Neural progenitor cell (in vitro differentiated cells): ENCODE results near the gene PPP1R8. TPM values are rescaled to one million over a fixed set of nuclear protein-coding genes. Genes with fewer than 3 reads are reported as not detected.
"Not testable (repeated sequence)": the region's sequence is repeated elsewhere in the genome, so short reads cannot be mapped to it uniquely, and the experiment has no call there.

Experiments used
- DNase-seq: peaks from one replicate; pipeline ENCODE4 v3.0.0-alpha.2; 2016; ENCODE audit warnings: low spot score
- H2AFZ ChIP-seq: fragments of 200-600 bp; sonication (generic); replicated peaks from 2 replicates; pipeline ENCODE4 v1.6.1; 2016; ENCODE audit warnings: antibody characterized with exemption
- H3F3A ChIP-seq: fragments of 200-600 bp; sonication (generic); 2 replicates; pipeline ENCODE4 v1.6.1; 2016; ENCODE audit warnings: antibody characterized with exemption, low read depth
- H3K27ac ChIP-seq: fragments of 200-600 bp; sonication (generic); 2 replicates; pipeline ENCODE4 v1.5.1; 2016; ENCODE audit warnings: mild to moderate bottlenecking
- H3K27me3 ChIP-seq: fragments of 200-600 bp; sonication (generic); 2 replicates; pipeline ENCODE4 v1.6.1; 2016; ENCODE audit warnings: mild to moderate bottlenecking, moderate library complexity
- H3K36me3 ChIP-seq: fragments of 200-600 bp; sonication (generic); 2 replicates; pipeline ENCODE4 v1.5.1; 2016
- H3K4me1 ChIP-seq: fragments of 200-600 bp; sonication (generic); 2 replicates; pipeline ENCODE4 v1.6.1; 2016; ENCODE audit warnings: mixed run types
- H3K4me2 ChIP-seq: fragments of 200-600 bp; sonication (generic); 2 replicates; pipeline ENCODE4 v1.6.1; 2016
- H3K4me3 ChIP-seq: fragments of 200-600 bp; sonication (generic); 2 replicates; pipeline ENCODE4 v1.5.1; 2016
- H3K79me2 ChIP-seq: fragments of 200-600 bp; sonication (generic); 2 replicates; pipeline ENCODE4 v1.6.1; 2016; ENCODE audit warnings: low read depth
- H3K9ac ChIP-seq: fragments of 200-600 bp; sonication (generic); 2 replicates; pipeline ENCODE4 v1.6.1; 2016
- H3K9me3 ChIP-seq: fragments of 200-600 bp; sonication (generic); 2 replicates; pipeline ENCODE4 v1.5.1; 2016; ENCODE audit warnings: low read depth
- H4K20me1 ChIP-seq: fragments of 200-600 bp; sonication (generic); 2 replicates; pipeline ENCODE4 v1.6.1; 2016; ENCODE audit warnings: low read depth
- H3K27ac Mint-ChIP-seq: 3 replicates; pipeline ENCODE4 v1.8.0; 2021; ENCODE audit warnings: mixed read lengths
- H3K27me3 Mint-ChIP-seq: 2 replicates; pipeline ENCODE4 v1.8.0; 2022; ENCODE audit warnings: low read depth, mild to moderate bottlenecking, inconsistent platforms, moderate library complexity, mixed read lengths; ENCODE audit not compliant: insufficient read depth
- H3K36me3 Mint-ChIP-seq: 3 replicates; pipeline ENCODE4 v1.8.0; 2021; ENCODE audit warnings: mixed read lengths
- H3K4me1 Mint-ChIP-seq: 3 replicates; pipeline ENCODE4 v1.8.0; 2021; ENCODE audit warnings: mixed read lengths
- H3K4me3 Mint-ChIP-seq: 3 replicates; pipeline ENCODE4 v1.8.0; 2021; ENCODE audit warnings: mild to moderate bottlenecking, moderate library complexity, mixed read lengths
- H3K9me3 Mint-ChIP-seq: 3 replicates; pipeline ENCODE4 v1.8.0; 2020; ENCODE audit warnings: mixed read lengths
- EZH2 ChIP-seq: fragments of 200-600 bp; sonication (generic); IDR thresholded peaks from 2 replicates; pipeline ENCODE4 v1.6.1; 2017; ENCODE audit warnings: antibody characterized with exemption, mild to moderate bottlenecking, moderate library complexity
- EZH2phosphoT487 ChIP-seq: fragments of 200-600 bp; sonication (generic); IDR thresholded peaks from 2 replicates; pipeline ENCODE4 v1.6.1; 2017; ENCODE audit warnings: antibody characterized with exemption
- total RNA-seq: library from RNA; depleted of rRNA; stranded (reverse); fragments of >200 nt; gene quantifications from 2 replicates; pipeline ENCODE4 v1.2.3, GENCODE V29; 2015; ENCODE audit warnings: low replicate concordance
- TF ChIP-seq, protein P1 (sequence below): fragments of 200-600 bp; sonication (generic); IDR thresholded peaks from 2 replicates; pipeline ENCODE4 v1.5.1; 2017; ENCODE audit warnings: antibody characterized with exemption, mild to moderate bottlenecking

Gene PPP1R8
- total RNA-seq, 1 donor from 2014 or later, result 61.2 TPM

GRCh38 chr1:27868932-27869718 lies 38.5 kb downstream of the PPP1R8 start:
- H3K4me2 ChIP-seq, result no peak overlapping the region
- no peaks in the 10 kb centered on the region for H3K4me1 ChIP-seq
- H3K9ac ChIP-seq, result no peak overlapping the region
- no peaks in the 10 kb centered on the region for H3K9me3 ChIP-seq
- peaks cover 16% of the 10 kb centered on the region for H3K27me3 Mint-ChIP-seq
- peaks cover 7% of the 10 kb centered on the region for H3K4me1 Mint-ChIP-seq
- H3K4me3 ChIP-seq, result no peak overlapping the region
- H2AFZ ChIP-seq, result peak overlapping the region; percentile 72
- TF ChIP-seq, protein P1, sequence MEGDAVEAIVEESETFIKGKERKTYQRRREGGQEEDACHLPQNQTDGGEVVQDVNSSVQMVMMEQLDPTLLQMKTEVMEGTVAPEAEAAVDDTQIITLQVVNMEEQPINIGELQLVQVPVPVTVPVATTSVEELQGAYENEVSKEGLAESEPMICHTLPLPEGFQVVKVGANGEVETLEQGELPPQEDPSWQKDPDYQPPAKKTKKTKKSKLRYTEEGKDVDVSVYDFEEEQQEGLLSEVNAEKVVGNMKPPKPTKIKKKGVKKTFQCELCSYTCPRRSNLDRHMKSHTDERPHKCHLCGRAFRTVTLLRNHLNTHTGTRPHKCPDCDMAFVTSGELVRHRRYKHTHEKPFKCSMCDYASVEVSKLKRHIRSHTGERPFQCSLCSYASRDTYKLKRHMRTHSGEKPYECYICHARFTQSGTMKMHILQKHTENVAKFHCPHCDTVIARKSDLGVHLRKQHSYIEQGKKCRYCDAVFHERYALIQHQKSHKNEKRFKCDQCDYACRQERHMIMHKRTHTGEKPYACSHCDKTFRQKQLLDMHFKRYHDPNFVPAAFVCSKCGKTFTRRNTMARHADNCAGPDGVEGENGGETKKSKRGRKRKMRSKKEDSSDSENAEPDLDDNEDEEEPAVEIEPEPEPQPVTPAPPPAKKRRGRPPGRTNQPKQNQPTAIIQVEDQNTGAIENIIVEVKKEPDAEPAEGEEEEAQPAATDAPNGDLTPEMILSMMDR, result no peak
- H3K9me3 Mint-ChIP-seq, result no peaks in the 10 kb centered on the region
- DNase-seq, result no peak
- H3K36me3 Mint-ChIP-seq, result no peaks in the 10 kb centered on the region
- no peak overlapping the region for H3K27ac Mint-ChIP-seq
- no peak overlapping the region for H3K27ac ChIP-seq
- no peaks in the 10 kb centered on the region for H3K36me3 ChIP-seq
- no peaks in the 10 kb centered on the region for H4K20me1 ChIP-seq
- H3K4me3 Mint-ChIP-seq, result no peak overlapping the region
- peaks cover 13% of the 10 kb centered on the region for H3K27me3 ChIP-seq
- H3K79me2 ChIP-seq, result no peaks in the 10 kb centered on the region
- H3F3A ChIP-seq, result peaks cover 6% of the 10 kb centered on the region

- H3K36me3 ChIP-seq, result no peaks in the 10 kb centered on the region
- H4K20me1 ChIP-seq, result no peaks in the 10 kb centered on the region
- Mint-ChIP-seq H3K9me3 (no peaks in the 10 kb centered on the region), H3K36me3 (no peaks in the 10 kb centered on the region), H3K27ac (no peak overlapping the region), H3K27me3 (peaks cover 18% of the 10 kb centered on the region), H3K4me1 (peaks cover 7% of the 10 kb centered on the region), H3K4me3 (no peak overlapping the region)
- H2AFZ ChIP-seq, result no peak overlapping the region
- H3K27me3 ChIP-seq, result peaks cover 13% of the 10 kb centered on the region
- H3K4me3 ChIP-seq, result no peak overlapping the region
- DNase-seq, result no peak
- no peaks in the 10 kb centered on the region for H3K79me2 ChIP-seq
- no peaks in the 10 kb centered on the region for H3K9me3 ChIP-seq
- H3K4me2 ChIP-seq, result no peak overlapping the region
- H3F3A ChIP-seq, result peaks cover 6% of the 10 kb centered on the region
- H3K27ac ChIP-seq, result no peak overlapping the region
- TF ChIP-seq, protein P1, result no peak
- TF ChIP-seq EZH2phosphoT487, result no peak
- TF ChIP-seq EZH2, result no peak
- H3K9ac ChIP-seq, result no peak overlapping the region
- no peaks in the 10 kb centered on the region for H3K4me1 ChIP-seq
Observed at GRCh38 chr1:27869719-27870085, 39.1 kb downstream of the PPP1R8 start.

- H3K79me2 ChIP-seq, H3K9me3 Mint-ChIP-seq, H3K9me3 ChIP-seq, H3K4me3 ChIP-seq, H3K36me3 Mint-ChIP-seq, H3K27ac Mint-ChIP-seq, H3K9ac ChIP-seq, H4K20me1 ChIP-seq, DNase-seq, H3K4me1 Mint-ChIP-seq, H3K36me3 ChIP-seq, H3K4me2 ChIP-seq, H3F3A ChIP-seq, H3K4me1 ChIP-seq, H2AFZ ChIP-seq, H3K27ac ChIP-seq, H3K4me3 Mint-ChIP-seq: not testable (repeated sequence)
- H3K27me3 Mint-ChIP-seq, result peaks cover 16% of the 10 kb centered on the region
- H3K27me3 ChIP-seq, result peaks cover 13% of the 10 kb centered on the region
Observed at GRCh38 chr1:27871076-27871475, 40.5 kb downstream of the PPP1R8 start.

DNA sequence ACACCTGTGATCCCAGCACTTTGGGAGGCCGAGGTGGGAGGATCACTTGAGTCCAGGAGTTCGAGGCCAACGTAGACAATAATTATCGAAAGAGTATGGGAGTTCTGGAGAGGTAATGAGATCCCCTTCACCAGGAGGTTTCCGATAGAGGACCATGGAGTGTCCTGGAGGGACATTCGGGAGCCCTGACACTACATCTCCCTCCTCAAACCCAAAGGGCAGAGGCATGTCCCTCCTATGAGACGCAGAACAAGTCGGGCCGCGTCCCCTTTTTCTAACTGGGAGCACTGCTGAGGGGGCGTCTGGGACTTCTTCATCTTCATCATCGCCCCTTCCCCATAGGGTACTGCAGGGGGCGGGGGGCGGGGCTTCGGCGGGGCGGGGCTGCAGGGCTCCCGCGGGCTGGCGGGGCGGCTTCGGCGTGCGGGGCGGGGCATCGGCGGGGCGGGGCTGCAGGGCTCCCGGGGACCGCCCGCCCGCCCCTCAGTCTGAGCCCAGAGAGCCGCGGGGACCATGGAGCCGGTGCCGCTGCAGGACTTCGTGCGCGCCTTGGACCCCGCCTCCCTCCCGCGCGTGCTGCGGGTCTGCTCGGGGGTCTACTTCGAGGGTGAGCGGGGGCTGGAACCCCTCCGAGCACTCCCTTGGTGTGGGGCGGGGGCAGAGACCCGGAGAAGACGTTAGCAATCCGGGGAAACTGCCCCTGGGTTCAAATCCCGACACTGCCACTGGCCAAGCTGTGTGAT lies 41.6 kb downstream of the PPP1R8 start, which contains the start of gene THEMIS2:
THEMIS2 (plus strand) TSS at position 486 of the 743 bp plus-strand sequence; CDS start at position 514, 28 bp downstream.
- Histone ChIP-seq H2AFZ (peak within 1 kb of the TSS; percentile 99), H3K4me3 (peak within 1 kb of the TSS; percentile 86), H4K20me1 (no peaks in the 10 kb centered on the region), H3K9me3 (no peaks in the 10 kb centered on the region), H3K9ac (no peak within 1 kb of the TSS), H3K4me2 (peak within 1 kb of the TSS; percentile 84), H3K27me3 (peaks cover 13% of the 10 kb centered on the region), H3K27ac (no peak within 1 kb of the TSS), H3F3A (peaks cover 6% of the 10 kb centered on the region), H3K4me1 (no peaks in the 10 kb centered on the region), H3K79me2 (no peaks in the 10 kb centered on the region), H3K36me3 (no peaks in the 10 kb centered on the region)
- H3K27me3 Mint-ChIP-seq, result peaks cover 19% of the 10 kb centered on the region
- TF ChIP-seq EZH2phosphoT487 (no peak), EZH2 (no peak)
- TF ChIP-seq, protein P1, result no peak
- no peaks in the 10 kb centered on the region for H3K36me3 Mint-ChIP-seq
- peak within 1 kb of the TSS; percentile 16 for H3K27ac Mint-ChIP-seq
- no peaks in the 10 kb centered on the region for H3K9me3 Mint-ChIP-seq
- peak within 1 kb of the TSS; percentile 86 for H3K4me3 Mint-ChIP-seq
- H3K4me1 Mint-ChIP-seq, result peaks cover 4% of the 10 kb centered on the region
- peak; percentile 89 for DNase-seq
